NCI-H2196 treated with DMSO at 0.1 percent for 48 hours (cell line): ENCODE measurements around the gene NPY.
"Not testable (repeated sequence)": the region's sequence is repeated elsewhere in the genome, so short reads cannot be mapped to it uniquely, and the experiment has no call there.

Experiments used
- DNase-seq: peaks from one replicate; lab custom pipeline; 2025; ENCODE audit not compliant: unreplicated experiment; lab: John Stamatoyannopoulos, UW

NPY gene

DNA sequence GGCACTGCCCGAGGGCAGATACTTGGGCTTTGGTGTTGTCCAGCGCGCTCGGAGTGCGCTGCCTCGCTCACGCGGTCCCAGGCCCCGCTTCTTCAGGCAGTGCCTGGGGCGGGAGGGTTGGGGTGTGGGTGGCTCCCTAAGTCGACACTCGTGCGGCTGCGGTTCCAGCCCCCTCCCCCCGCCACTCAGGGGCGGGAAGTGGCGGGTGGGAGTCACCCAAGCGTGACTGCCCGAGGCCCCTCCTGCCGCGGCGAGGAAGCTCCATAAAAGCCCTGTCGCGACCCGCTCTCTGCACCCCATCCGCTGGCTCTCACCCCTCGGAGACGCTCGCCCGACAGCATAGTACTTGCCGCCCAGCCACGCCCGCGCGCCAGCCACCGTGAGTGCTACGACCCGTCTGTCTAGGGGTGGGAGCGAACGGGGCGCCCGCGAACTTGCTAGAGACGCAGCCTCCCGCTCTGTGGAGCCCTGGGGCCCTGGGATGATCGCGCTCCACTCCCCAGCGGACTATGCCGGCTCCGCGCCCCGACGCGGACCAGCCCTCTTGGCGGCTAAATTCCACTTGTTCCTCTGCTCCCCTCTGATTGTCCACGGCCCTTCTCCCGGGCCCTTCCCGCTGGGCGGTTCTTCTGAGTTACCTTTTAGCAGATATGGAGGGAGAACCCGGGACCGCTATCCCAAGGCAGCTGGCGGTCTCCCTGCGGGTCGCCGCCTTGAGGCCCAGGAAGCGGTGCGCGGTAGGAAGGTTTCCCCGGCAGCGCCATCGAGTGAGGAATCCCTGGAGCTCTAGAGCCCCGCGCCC is at the start of gene NPY:
TSS of gene NPY (plus strand) at position 294 of the 802 bp plus-strand sequence. CDS start 1,051 bp downstream, outside the sequence.
- DNase-seq = no peak

DNA sequence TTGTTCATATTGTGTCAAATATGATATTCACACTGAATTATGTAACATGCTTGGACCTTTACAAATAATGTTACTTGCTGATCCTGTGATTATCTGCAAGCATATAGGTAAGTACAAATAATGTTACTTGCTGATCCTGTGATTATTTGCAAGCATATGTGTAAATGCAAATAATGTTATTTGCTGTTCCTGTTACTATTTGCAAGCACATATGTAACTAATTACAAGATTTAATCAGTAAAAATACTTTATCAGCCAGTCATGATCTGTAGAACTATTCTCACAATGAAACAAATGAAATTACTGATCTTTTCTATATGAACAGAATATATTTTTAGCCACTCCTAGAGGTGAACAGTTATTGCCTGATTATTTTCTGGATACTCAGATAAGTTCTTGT is 44.7 kb upstream of the NPY start:
- no peak for DNase-seq

DNA sequence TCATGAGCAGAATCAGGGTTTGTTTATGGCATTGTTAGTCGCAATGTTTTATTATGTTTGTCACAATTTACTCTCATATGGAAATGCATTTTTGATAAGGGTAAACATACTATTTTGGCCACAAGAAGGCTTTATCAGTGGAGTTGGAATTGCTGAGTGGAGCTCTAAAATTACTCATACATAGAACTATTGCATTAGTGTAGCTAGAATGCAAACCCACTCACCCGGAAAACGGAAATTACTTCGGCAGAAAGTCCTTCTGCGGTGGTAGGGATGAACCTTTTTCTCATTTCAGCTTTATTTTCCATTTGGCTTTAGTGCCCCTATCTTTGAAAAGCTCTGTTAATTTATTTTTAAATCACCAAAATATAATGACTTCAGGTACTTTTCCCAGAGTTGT is 42.8 kb upstream of the NPY start:
- no peak for DNase-seq

GRCh38 chr7:24244554-24244953 is 39.4 kb upstream of the NPY start:
- no peak for DNase-seq

- DNase-seq = no peak
Observed at GRCh38 chr7:24245362-24245761, 38.6 kb upstream of the NPY start.

- DNase-seq = no peak
Observed at GRCh38 chr7:24249266-24249665, 34.7 kb upstream of the NPY start.

- no peak for DNase-seq
Observed at GRCh38 chr7:24251568-24251967, 32.4 kb upstream of the NPY start.

- DNase-seq = no peak
Observed at GRCh38 chr7:24255139-24255538, 28.9 kb upstream of the NPY start.

- DNase-seq = not testable (repeated sequence)
Observed at GRCh38 chr7:24258324-24258723, 25.7 kb upstream of the NPY start.

- DNase-seq = no peak
Observed at GRCh38 chr7:24271938-24272337, 12.1 kb upstream of the NPY start.

DNA sequence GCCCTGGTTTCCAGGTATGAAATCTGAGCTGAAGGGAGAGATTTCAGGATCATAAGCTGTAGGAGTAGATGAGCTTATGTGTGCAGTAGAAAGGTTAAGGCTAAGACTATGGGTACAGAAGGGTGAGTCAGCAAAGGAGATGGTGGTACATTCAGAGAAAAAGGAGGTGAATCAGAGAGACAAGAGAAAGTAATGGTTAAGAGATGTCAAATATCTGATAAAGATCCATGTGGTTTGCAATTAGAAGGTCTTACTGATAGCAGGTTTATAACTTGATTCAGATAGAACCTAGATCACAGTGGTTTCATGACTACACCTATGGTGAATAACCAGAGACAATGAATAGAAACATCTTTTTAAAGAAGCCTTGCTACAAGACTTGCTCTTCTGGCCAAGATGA is 4.5 kb upstream of the NPY start:
- DNase-seq = no peak

GRCh38 chr7:24283554-24283896 is 465 bp upstream of the NPY start:
- DNase-seq = no peak

DNA sequence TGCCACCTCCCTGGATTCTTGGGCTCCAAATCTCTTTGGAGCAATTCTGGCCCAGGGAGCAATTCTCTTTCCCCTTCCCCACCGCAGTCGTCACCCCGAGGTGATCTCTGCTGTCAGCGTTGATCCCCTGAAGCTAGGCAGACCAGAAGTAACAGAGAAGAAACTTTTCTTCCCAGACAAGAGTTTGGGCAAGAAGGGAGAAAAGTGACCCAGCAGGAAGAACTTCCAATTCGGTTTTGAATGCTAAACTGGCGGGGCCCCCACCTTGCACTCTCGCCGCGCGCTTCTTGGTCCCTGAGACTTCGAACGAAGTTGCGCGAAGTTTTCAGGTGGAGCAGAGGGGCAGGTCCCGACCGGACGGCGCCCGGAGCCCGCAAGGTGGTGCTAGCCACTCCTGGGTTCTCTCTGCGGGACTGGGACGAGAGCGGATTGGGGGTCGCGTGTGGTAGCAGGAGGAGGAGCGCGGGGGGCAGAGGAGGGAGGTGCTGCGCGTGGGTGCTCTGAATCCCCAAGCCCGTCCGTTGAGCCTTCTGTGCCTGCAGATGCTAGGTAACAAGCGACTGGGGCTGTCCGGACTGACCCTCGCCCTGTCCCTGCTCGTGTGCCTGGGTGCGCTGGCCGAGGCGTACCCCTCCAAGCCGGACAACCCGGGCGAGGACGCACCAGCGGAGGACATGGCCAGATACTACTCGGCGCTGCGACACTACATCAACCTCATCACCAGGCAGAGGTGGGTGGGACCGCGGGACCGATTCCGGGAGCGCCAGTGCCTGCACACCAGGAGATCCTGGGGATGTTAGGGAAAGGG is 913 bp downstream of the NPY start:
- no peak for DNase-seq

DNA sequence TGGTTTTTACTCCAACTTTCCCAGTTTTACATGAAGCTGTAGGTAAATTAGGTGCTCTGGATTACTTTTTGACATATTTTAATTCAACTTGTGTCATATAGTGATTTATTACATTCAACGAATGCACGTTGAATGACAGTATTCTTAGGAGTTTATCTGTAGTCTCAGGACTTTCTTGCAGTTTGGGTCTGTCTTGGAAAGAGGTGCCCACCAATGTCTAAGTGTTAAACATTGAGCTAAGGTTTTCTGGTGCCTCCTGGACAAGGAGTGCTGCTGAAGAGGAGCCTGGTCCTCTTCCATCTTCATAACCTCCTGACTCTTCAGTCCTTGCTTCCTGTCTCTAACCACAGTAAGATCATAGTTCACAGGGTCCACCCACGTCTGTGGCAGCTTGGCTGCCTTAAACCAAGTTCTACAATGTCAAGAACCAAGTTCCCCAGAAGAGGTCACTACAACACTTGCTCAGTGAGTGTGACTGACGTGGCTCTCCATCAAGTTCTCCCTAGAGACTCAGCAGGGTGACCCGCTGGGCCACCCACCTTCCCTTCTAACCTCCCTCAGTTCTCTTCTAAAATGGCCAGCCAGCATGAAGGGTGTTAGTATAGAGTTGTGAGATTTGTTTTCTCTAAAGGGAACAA is 6.1 kb downstream of the NPY start:
- DNase-seq = no peak

DNA sequence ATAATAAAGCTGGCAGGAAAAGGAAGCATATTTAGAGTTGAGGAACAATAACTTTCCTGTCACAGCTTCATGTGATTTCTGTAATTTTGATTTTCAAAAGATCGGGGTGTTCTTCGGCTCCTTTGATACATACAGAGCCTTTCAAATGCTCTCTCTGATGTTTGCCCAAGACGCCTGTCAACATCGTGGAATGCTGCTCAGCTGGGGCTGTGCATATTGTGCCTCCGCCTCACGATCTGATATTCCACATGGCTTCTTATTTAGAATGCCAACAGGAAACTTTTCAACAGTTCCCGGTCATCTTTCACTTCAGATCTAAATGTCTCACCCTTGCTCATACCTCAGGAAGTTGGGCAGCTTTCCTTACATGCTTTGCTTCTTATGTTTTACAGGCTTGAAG is 7.3 kb downstream of the NPY start:
- no peak for DNase-seq

DNA sequence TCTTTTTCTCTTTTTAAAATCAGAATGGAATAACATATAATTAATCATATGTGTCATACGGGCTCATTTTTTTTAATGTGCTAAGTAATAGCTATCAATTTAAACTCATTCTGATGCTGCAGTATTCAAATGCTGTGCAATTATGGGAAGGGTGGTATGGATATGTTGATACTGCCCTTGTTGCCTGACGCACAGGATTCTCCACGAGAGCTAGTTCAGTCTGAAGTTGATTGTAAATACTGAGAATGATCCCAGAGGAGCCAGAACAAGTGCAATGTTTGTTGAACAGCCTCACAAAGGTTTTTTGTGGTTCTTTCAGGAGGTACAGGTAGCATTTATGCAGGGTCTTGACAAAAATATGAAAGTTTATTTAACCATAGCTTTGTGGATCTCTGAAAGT is 13.4 kb downstream of the NPY start:
- no peak for DNase-seq

DNA sequence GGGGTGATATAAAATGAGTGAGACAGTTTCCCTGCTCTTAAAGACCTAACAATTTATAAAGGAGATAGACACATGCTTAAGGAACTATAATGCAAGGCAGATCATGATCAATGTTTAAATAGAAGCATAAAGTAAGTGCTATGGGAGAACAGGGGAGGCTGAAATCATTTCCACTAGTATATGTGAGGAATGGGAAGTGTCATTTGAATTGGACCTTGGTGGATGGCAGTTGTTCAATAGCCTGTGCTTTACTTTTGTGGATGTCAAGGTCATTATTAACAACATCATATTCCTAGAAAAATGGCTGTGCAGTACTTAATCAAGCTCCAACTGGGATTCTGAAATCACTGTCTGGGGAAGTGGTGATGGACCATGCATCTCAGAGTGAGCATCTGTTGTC is 14.7 kb downstream of the NPY start:
- DNase-seq = no peak

GRCh38 chr7:24299192-24299591 is 15.2 kb downstream of the NPY start:
- DNase-seq = no peak

DNA sequence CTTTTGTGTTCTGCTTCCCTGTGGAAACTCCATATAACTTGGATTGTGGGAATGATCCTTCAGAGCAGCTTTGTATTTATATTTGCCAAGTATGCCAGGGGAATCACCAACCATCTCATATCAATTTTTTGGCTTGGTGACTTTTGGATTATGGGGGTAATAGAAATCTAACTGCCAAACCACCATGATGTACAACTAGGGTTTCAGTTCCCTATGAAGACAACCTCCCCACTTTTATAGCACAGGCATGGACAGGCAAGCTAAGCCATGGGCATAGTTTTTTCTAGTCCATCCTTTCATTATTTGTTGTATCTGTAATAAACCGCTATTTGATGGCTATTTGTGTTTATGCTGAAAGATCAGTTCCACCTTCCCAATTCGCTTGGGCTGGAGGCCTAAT is 17.7 kb downstream of the NPY start:
- no peak for DNase-seq

GRCh38 chr7:24304494-24305095 is 20.6 kb downstream of the NPY start:
- DNase-seq = no peak

GRCh38 chr7:24307326-24307725 is 23.3 kb downstream of the NPY start:
- no peak for DNase-seq

DNA sequence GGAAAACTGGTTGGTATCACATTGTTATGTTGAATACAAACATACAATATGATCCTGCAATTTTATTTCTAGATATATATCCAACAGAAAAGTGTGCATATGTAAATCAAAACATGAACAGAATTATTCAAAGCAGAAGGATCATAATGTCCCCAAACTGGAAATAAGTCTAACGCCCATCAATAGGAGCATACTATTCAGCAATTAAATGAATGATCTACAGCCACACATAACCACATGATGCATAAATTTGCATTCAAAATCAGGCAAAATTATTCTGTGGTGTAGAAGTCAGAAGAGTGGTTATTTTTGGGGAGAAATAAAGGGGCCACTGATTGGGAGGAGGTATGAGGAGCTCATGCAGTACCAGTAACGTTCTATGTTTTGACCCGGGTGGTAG is 28.6 kb downstream of the NPY start:
- no peak for DNase-seq
